Fibroblast of skin of left biceps (primary cell): Measurements from ENCODE around the gene KCTD2.
"Not testable (repeated sequence)": the region's sequence is repeated elsewhere in the genome, so short reads cannot be mapped to it uniquely, and the experiment has no call there.

Experiments used
- DNase-seq, 2 experiments: peaks; one replicate each; pipeline ENCODE4 v3.0.0-alpha.2; 2013; ENCODE audit warnings: low read depth in 2 of 2

The KCTD2 gene

DNA sequence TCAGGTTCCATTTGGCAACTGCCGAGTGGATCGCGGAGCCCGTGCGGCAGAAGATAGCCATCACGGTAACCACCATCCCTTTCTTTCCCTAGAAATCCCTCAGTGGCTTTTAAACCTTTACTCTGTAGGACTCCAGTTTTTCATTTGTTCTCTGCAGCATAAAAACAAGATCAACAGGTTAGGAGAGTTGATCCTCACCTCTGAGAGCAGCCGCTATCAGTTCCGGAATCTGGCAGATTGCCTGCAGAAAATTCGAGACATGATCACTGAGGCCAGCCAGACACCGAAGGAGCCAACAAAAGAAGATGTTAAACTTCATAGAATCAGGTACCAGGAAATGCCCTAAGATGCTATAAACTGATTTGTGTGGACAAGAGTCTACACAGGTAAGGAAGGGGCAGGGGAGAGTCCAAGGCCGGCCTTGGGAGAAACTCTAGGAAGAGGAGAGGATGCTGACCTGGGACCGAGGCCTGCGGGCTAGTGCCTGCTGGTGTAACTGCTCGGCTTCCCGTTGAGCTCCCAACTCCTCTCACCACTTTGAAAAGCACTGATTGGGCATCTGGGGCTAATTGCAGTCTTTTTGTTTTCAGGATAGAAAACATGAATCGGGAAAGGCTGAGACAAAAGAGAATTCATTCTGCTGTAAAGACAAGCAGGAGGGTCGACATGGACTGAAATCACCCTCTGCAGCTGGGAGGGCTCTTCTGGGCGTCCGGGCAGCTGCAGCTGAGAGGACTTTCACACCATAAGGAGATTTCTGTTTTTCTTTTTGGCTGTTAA is 26.5 kb upstream of the KCTD2 start:
- DNase-seq, result no peak

DNA sequence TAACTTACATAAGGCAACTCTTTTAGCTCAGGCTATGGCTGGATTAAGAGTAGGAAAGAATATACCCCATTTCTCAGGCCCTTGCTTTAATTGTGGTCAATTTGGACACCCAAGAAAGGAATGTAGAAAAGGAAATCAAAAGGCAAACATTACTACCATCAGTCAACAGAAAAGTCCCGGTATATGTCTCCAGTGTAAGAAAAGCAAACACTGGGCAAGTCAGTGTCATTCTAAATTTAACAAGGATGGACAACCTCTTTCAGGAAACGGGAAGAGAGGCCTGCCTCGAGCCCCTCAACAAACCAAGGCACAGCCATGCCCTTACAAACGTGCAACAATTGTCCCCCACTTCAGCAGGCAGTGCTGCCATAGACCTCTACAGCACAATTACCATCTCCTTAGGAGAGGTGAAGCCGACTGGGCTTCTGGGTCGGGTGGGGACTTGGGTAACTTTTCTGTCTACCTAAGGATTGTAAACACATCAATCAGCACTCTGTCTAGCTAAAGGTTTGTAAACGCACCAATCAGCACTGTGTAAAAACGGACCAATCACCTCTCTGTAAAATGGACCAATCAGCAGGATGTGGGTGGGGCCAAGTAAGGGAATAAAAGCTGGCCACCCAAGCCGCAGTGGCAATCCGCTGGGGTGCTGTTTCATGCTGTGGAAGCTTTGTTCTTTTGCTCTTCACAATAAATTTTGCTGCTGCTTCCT is 22.2 kb upstream of the KCTD2 start:
- no peak for DNase-seq

DNA sequence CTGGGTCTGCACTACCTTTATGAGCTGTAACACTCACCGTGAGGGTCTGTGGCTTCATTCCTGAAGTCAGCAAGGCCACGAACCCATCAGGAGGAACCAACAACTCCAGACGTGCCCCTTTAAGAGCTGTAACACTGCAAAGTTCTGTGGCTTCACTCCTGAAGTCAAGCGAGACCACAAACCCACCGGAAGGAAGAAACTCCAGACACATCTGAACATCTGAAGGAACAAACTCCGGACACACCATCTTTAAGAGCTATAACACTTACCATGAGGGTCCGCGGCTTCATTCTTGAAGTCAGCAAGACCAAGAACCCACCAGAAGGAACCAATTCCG is 21.7 kb upstream of the KCTD2 start:
- DNase-seq, result not testable (repeated sequence)

DNA sequence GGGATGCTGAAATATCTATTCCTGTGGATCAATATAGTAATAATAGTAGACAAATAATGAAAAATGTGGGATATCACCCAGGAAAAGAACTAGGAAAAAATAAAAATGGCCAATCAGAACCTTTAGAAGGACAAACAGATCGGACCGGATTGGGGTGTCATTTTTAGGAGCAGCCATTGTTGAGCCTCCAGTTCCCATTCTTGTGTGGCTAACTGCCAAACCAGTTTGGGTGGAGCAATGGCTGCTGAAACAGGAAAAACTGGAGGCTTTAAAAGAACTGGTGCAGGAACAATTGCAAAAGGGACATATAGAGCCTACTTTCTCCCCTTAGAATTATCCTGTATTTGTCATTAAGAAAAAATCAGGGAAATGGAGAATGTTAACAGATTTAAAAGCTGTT is 20.4 kb upstream of the KCTD2 start:
- not testable (repeated sequence) for DNase-seq

DNA sequence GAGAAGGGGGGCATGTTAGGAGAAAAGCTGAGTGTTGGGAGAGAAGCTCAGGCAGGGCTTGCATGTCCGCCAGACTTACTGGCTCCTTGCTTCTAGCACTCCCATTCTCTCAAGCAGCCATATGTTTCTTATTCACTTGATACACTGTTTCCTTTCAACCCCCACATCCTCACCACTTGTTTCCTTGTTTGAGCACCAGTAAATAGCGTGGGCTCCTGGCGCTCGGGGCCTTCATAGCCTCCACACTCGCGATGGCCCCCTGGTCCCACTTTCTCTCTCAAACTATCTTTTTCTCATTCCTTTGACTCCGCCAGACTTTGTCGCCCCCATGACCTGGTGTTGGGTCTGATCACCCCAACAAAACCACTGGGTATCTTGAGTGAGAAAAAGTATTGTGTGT is 16.9 kb upstream of the KCTD2 start:
- DNase-seq, result no peak

DNA sequence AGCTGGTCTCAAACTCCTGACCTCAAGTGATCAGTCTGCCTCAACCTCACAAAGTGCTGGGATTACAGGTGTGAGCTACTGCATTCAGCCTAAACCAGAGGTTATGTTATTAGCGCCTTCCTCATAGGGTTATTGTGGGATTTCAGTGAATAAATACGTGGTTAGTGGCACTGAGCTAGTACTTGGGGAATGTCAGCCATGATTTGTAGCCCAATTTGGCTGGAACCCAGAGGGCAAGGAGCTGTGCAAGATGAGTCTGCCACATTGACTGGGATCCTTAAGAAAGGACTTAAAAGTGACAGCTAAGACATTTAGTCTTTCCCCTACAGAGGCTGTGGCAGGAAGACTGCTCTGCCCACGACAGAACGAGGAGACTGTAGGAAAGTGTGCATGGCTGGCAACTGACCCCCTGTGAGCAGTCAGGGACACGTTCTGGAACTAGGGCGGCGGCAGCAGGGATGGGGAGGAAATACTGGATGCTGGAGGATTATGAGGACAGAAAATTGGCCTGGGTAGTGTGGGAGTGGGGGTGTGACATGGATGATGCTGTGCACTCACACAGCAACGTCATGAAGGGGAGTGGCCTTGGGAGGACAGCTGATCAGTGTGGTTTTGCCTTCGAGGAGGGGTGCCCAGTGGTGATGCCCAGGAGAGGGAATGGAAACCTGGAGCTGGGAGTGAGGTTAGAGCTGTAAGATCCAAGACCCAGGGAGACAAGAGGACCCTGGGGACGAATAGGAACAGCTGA is 14.9 kb upstream of the KCTD2 start:
- DNase-seq, result peak in 1 of 2 experiments; percentile 35

DNA sequence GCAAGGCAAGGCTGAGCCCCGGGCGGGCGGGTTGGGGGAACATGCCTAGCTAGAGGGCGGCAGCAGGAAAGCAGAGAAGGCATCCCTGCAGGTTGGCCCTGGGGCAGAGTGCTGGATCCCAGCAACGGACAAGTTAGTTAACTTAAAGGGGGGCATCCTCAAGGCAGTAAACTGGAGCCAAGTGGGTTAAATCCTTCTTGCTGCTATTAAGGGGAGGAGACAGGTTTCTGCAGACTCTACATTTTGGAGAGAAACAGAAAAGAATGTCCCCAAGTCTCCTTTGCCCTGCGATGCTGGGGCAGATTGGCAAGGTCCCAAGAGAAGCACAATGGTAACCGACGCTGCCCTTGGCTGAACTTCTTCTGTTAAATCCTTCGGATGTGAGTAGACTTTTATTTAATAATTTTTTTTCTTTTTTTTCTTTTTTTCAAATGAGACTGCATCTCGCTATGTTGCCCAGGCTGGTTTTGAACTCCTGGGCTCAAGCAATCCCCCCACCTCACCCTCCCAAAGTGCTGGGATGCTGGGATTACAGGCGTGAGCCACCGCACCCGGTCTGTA is 14.2 kb upstream of the KCTD2 start:
- DNase-seq, result no peak

DNA sequence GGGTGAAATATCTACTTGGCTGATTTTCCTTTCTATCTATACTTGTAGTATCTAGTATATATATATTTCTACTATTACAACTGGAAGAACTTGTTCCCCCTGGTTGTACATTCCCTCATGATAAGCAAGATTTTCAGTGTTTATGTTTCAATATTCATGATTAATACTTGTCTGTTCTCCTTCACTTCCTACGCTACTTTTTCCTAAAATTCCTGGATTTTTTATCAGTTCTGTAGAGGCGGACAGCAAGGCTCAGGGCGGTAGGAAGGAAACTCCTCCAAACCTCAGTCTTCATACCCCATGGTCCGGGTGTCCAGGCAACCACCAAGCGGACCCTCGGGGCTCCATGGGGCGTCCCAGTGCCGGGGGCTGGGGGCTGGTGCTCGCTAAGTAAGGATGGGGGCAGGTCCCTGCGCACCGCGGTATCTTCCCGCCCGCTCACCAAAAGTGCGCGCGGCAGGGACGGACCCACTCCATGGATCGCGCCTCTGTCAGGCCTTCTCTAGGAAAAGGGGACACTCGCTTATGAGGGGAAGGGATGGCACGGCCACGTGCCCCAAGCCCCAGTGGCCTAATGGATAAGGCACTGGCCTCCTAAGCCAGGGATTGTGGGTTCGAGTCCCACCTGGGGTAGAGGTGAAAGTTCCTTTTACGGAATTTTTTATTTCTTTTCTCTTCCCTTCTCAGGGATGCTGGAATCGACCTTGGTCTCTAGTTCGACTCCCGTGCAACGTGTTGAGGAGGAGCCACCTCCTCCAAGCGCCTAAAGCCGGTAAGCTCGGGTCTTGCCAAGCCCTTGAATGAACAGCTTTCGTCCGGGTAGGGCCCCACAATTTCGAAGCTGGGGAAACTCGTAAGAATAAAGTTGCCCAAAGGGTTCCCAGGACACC is 13.4 kb upstream of the KCTD2 start:
- DNase-seq, result peak; percentile 77 to 82

DNA sequence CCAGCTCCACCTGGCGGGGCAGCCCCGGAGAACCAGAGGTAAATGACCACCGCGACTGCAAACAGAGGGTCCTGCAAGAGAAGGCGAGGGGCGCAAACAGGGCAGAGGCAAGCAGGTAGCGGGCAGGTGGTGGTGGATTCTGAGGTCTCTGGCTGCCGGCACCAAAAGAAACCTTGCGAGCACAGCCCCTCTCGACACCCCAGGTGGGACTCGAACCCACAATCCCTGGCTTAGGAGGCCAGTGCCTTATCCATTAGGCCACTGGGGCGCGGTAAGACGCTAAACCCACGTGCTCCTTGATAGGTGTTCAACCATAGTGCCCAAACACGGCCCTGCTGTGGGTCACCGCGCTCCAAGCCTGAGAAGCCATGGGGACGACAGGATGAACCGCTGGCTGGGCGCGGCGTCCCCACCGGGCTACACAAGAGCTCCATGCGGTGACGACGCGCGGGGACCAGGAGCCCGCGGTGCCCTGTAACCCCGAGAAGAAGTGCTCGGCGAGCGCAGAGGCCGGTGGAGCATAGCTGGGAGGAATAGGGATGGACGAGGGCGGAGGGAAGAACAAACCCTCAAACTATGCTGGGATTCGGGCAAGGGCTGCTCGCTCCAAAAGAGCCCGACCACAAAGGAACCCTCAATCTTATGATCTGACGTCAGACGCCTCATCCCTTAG is 12.7 kb upstream of the KCTD2 start:
- peak; percentile 72 to 73 for DNase-seq

DNA sequence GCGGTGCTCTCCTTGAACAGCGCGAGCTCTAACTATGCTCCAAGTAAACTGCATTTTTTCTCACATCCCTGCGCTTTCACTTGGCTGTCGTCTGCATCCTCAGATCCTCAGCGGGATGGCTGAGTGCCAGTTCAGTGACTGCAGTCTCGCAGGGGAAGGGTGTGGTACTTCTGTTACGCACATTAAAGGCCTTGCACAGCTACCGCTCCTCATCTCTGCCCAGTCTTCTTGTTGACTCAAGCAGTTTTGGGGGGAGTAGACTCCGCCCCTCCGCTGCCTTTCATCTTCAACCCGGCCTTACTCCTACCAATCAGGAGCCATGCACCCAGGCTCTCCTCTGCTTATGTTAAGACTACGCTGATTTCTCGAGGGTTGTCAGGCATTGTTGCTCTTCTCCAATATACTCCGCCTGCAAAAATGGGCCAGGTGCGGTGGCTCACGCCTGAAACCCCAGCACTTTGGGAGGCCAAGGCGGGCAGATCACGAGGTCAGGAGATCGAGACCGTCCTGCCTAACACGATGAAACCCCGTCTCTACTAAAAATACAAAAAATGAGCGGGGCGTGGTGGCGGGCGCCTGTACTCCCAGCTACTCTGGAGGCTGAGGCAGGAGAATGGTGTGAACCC is 10.3 kb upstream of the KCTD2 start:
- DNase-seq, result peak; percentile 28 to 35

DNA sequence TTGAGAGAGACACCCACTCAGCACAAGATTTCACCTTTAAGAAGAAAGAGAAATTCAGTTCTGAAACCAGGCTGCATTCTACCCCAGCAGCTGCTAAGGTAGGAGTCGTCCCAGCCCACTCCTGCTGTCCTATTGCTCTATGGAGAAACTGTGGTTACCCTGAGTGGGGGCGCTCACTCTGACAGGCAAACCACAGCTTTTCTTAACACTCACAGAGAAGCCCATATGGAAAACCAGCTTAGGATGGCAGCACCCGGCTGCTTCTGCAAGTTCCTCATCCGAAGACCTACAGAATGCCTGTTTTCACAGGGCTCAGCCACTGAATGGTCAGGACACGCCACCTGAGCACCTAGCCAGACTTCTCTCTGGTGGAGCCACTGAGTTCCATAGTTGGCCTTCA is 7.8 kb upstream of the KCTD2 start:
- DNase-seq, result no peak

DNA sequence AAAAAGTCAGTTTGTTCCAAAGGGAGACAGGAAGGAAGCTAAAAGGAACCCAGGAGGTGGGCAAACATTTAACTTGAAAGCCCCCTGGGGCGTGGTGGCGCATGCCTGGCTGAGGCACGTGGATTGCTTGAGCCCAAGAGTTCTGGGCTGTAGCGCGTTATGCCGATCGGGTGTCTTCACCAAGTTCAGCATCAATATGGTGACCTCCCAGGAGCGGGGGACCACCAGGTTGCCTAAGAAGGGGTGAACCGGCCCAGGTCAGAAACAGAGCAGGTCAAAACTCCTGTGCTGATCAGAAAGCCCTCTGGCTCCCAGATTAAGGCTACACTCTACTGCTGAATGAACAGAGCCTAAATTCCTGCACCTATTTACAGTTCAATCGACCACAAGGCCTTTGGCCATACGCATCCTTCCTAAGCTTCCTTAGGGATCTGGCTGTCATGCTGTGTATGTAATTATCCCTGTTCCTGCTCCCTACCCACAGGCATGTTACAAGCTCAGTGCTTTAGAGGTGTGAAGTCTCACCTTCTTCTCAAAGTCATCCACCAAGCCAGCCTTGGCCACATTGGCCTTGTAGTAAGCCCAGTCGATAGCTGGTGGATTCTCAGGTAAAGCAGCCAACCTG is 5.3 kb upstream of the KCTD2 start:
- DNase-seq, result no peak

DNA sequence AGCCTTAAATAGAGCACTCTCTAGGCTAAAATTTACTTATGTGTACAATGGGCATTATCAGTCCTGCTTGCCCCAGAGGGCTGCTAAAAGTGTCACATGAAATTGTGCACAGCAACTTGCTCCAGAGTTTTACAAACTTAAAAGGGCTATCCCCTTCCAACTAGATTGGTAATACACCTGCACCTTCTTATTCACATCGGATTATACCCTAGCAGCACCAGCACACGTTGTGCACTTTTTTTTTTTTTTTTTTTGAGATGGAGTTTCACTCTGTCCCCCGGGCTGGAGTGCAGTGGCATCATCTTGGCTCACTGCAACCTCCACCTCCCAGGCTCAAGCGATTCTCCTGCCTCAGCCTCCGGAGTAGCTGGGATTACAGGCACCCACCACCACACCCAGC is 3.2 kb upstream of the KCTD2 start:
- DNase-seq, result not testable (repeated sequence)

DNA sequence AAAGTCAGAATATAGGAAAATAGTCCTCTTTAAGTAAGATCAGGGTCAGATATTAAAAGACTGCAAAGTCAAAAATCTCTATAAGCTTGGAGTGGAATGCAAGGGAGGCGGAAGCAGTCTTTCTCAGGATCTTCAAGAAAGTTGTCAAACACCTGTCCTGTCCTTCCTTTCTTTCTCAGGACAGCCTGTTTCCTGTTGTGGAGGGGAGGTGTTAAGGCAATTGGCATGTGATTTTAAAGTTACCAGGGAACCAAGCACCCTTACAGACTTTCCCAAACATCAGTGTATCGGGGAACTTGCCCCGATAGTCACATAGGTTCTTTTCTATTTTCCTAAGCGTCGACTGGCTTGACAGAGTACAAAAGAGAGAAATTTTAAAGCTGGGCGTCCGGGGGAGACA is 2.3 kb upstream of the KCTD2 start:
- no peak for DNase-seq

DNA sequence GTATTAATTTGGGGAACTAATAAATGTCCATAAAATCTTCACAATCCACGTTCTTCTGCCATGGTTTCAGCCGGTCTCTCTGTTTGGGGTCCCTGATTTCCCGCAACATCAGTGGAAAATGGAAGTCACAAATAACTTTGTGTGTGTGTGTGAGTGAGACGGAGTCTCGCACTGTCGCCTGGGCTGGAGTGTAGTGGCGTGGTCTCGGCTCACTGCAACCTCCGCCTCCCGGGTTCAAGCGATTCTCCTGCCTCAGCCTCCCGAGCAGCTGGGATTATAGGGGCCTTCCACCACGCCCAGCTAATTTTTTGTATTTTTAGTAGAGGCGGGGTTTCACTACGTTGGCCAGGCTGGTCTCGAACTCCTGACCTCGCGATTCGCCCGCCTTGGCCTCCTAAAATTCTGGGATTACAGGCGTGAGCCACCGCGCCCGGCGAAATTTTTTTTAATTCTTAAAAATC is 1.0 kb upstream of the KCTD2 start:
- DNase-seq, result not testable (repeated sequence)

DNA sequence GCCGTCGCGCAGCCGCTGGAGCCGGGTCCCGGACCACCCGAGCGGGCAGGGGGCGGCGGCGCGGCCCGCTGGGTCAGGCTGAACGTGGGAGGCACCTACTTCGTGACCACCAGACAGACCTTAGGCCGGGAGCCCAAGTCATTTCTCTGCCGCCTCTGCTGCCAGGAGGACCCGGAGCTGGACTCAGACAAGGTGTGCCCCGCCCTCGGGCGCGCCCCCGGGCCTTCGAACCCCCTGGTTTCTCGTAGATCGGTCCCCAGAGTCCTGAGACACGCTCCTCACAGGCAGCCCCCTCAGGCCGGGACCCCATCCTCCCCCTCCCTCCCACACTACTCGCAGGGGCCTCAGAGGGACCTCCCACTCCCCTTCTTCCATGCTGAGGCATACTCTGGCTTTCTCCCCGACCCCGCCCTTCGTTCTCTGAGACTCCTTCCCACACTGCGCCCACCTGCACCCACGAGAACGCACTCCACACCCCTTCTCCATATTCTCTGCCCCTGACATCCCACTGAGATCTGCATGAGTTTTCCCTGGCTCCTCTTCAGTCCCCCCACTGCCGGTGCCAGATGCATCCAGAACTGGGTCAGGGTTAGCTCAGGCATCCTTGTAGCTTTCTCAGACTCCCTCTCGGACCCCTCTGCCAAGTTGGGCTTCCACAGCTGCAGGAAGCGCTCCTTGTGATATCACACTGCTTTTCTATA is 523 bp downstream of the KCTD2 start:
- DNase-seq, result no peak

DNA sequence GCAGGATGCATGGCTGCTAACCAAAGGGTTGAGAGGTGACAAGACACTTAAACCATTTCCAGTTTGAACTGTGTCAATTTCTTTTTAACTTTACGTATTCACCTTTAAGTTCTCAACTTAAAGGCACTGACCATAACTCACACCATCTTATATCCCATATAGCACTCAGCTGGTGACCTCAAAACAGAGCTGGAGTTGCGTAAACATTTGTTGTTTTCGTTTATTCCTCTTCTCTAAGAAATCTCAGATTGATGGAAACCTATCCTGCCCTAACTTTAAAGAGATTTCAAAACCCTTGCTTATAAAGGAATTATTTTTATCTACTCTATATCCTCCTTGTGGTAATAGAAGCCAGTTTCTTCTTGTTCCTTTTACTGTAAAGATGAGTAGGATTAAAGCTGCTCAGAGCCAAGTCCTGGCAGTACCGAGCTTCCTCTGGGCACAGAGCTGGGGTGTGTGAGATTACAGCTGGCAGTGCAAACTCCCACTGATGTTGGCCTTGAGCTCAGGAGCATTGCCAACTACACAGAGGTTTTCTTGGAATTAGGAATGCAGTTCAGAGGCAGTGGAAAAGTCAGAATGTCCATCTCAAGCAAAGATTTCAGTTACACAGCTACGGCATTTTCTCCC is 1.3 kb downstream of the KCTD2 start:
- DNase-seq, result no peak

DNA sequence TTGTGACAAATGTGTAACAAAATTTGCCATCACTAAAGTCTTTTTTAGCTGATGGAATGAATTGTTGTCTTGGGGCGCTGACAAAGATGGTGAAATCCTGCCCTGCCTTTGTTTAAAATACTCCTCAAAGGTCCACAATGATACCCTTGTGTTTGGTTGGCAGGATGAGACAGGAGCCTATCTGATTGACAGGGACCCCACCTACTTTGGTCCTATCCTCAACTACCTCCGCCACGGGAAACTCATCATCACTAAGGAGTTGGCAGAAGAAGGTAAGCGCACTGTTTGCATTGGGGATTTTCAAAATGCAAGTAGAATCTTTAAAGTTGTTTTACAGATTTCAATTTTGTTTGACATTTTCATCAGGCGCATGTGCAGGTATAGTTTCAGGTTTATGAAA is 2.0 kb downstream of the KCTD2 start:
- DNase-seq, result no peak

DNA sequence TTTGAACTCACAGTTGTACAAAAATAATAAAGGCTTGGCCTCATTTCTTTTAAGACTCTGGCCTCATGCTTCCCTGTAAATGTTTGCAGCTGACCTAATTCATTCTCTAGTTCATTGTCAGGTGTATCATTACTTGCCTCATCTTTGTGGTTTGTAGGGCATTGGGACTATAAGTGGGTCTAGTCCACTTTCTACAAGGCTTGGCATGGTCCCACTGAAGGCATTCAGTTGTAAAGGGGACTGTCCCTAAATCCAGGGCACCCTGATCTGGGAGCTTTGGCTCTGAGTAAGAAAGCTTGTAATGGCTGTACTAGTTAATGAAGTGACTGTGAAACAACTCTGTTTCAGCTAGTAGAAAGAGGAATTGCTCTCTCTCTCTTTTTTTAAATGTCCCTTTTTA is 2.7 kb downstream of the KCTD2 start:
- no peak for DNase-seq
